GM12891 (cell line): ENCODE results near the gene MME.

ENCODE experiments used
- POLR2A ChIP-seq: IDR thresholded peaks from 2 replicates; pipeline ENCODE4 v1.6.1; 2011; ENCODE audit warnings: low read depth, low read length, control low read depth
- POLR2AphosphoS5 ChIP-seq: IDR thresholded peaks from 2 replicates; pipeline ENCODE4 v1.6.1; 2011; ENCODE audit warnings: low read depth, low read length, control low read depth
- TAF1 ChIP-seq: IDR thresholded peaks from 2 replicates; pipeline ENCODE4 v1.6.1; 2011; ENCODE audit warnings: low read depth, low read length, control low read depth

DNA sequence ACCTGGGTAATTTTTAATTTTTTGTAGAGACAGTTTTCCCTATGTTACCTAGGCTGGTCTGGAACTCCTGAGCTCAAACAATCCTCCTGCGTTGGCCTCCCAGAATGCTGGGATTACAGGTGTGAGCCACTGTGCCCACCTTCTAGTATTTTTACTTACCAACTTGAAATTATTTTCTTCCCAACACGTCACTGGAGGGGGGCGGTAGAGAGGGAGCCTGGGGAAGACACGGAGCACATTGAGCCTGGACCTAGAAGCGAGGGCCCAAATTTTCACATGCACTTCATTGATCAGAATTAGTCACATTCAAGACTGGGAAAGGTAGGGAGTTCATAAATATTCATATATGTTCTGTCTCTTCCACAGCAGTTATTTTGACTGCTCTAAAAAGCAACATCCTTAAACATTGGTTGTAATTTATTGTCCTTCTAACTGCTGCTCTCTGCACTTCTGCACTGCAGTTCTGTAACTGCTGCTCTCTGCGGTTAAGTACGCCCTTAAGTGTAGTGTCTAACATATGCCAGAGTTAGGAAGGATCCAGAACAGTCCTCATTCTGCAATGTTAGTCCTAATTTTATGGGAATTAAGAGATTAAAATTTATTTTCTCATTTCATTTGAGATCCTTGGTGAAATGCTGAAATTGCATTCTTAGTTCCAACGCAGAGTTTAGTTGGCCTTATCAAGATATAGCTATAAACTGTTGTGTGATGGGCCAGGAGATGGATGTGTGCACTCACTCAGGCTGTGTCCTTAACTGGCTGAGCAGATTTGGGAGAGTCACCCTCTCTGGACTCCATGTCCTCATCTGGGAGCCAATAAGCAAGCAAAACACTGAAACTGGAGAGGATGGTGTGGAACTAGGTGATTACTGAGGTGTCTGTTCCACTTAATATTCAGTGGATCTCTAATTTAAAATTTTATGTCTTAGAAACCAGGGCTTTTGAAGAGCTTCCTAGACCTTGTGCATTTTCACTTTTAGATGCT is 115.1 kb downstream of the MME start:
- no peak for TF ChIP-seq POLR2A
- no peak for TF ChIP-seq TAF1
- no peak for TF ChIP-seq POLR2AphosphoS5
